ENCODE data around the gene LLCFC1.

The LLCFC1 gene

GRCh38 chr7:142892951-142893350, 46.3 kb upstream of the LLCFC1 start:
- Histone ChIP-seq H3K4me3 (IDR thresholded peaks at IDR 0.05; ENCODE audit: insufficient read depth, low read depth, low read length) (no peak overlapping the region), H3K9ac (no peak overlapping the region), H3K27ac (no peak overlapping the region), H3K4me1 (ENCODE audit: low read depth, poor library complexity, severe bottlenecking) (no peaks in the 10 kb centered on the region), H2AFZ (ENCODE audit: low read depth) (no peak overlapping the region), H3K27me3 (ENCODE audit: insufficient read depth, low read depth) (no peaks in the 10 kb centered on the region), H3K79me2 (ENCODE audit: insufficient read depth, low read depth) (no peaks in the 10 kb centered on the region), H3K4me2 (no peak overlapping the region), H3K36me3 (ENCODE audit: insufficient read depth) (no peaks in the 10 kb centered on the region), H4K20me1 (ENCODE audit: insufficient read depth) (no peaks in the 10 kb centered on the region)
- TF ChIP-seq, protein P1, sequence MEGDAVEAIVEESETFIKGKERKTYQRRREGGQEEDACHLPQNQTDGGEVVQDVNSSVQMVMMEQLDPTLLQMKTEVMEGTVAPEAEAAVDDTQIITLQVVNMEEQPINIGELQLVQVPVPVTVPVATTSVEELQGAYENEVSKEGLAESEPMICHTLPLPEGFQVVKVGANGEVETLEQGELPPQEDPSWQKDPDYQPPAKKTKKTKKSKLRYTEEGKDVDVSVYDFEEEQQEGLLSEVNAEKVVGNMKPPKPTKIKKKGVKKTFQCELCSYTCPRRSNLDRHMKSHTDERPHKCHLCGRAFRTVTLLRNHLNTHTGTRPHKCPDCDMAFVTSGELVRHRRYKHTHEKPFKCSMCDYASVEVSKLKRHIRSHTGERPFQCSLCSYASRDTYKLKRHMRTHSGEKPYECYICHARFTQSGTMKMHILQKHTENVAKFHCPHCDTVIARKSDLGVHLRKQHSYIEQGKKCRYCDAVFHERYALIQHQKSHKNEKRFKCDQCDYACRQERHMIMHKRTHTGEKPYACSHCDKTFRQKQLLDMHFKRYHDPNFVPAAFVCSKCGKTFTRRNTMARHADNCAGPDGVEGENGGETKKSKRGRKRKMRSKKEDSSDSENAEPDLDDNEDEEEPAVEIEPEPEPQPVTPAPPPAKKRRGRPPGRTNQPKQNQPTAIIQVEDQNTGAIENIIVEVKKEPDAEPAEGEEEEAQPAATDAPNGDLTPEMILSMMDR (conservative IDR thresholded peaks at IDR 0.05; ENCODE audit: low read depth, low read length) = no peak

DNA sequence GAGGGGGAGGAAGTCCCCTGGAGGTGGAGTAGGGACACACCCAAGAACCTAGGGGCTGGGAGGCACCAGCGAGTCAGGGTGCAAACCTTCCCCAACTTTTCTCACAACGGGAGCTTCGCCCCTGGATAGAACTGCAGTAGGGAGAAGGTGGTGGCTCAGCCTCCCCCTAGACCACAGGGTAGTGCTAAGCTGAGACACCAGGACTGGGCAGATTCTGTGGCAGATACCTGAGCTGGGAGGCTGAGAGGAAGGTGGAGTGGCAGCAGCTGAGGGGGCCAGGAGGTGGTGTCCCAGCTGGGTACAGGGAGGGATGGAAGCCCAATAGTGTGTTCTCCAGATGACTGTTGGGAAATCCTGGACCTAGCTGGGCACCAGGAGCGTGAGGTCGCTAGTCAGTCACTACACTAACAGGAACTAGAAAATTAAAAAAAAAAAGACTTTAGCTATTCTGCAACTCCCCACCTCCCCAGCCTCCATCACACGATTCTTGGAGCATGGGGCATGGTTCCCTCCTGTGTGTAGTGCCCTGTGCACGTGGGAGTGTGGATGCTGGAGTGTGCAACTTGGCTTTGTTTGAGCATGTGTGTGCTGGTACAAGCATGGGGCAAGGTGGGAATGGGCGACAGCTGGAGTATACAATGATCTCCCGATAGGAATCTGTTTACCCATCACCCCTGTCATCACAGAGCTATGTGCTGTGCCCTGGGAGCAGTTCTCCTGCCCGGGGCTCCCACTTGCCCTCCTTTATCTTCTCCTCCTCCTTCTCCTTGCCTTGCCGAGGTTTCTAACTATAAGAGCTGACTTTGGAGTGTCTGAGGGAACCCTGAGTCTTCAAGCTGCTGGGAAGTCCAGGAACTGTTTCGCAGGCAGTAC, 44.9 kb upstream of the LLCFC1 start:
- Histone ChIP-seq H3K27me3 (ENCODE audit: insufficient read depth, low read depth) (no peaks in the 10 kb centered on the region), H3K4me1 (ENCODE audit: low read depth, poor library complexity, severe bottlenecking) (no peaks in the 10 kb centered on the region)
- TF ChIP-seq, protein P1 (conservative IDR thresholded peaks at IDR 0.05; ENCODE audit: low read depth, low read length) = no peak

GRCh38 chr7:142894985-142895593, 44.2 kb upstream of the LLCFC1 start:
- no peaks in the 10 kb centered on the region for H3K79me2 ChIP-seq (ENCODE audit: insufficient read depth, low read depth)
- no peaks in the 10 kb centered on the region for H3K27me3 ChIP-seq (ENCODE audit: insufficient read depth, low read depth)
- H4K20me1 ChIP-seq (ENCODE audit: insufficient read depth) = no peaks in the 10 kb centered on the region
- H3K27ac ChIP-seq = no peak overlapping the region
- no peak overlapping the region for H3K4me2 ChIP-seq
- no peak overlapping the region for H3K9ac ChIP-seq
- no peak overlapping the region for H3K4me3 ChIP-seq (IDR thresholded peaks at IDR 0.05; ENCODE audit: insufficient read depth, low read depth, low read length)
- TF ChIP-seq, protein P1 (conservative IDR thresholded peaks at IDR 0.05; ENCODE audit: low read depth, low read length) = no peak
- H2AFZ ChIP-seq (ENCODE audit: low read depth) = no peak overlapping the region
- no peaks in the 10 kb centered on the region for H3K36me3 ChIP-seq (ENCODE audit: insufficient read depth)
- H3K4me1 ChIP-seq (ENCODE audit: low read depth, poor library complexity, severe bottlenecking) = no peaks in the 10 kb centered on the region

More for the DNA sequence above, 44.9 kb upstream of the LLCFC1 start:
- H3K4me2 ChIP-seq = no peak overlapping the region
- H3K27ac ChIP-seq = no peak overlapping the region
- no peaks in the 10 kb centered on the region for H3K79me2 ChIP-seq (ENCODE audit: insufficient read depth, low read depth)
- no peak overlapping the region for H3K4me3 ChIP-seq (IDR thresholded peaks at IDR 0.05; ENCODE audit: insufficient read depth, low read depth, low read length)
- no peaks in the 10 kb centered on the region for H4K20me1 ChIP-seq (ENCODE audit: insufficient read depth)
- no peak overlapping the region for H3K9ac ChIP-seq
- no peaks in the 10 kb centered on the region for H3K36me3 ChIP-seq (ENCODE audit: insufficient read depth)
- no peak overlapping the region for H2AFZ ChIP-seq (ENCODE audit: low read depth)

DNA sequence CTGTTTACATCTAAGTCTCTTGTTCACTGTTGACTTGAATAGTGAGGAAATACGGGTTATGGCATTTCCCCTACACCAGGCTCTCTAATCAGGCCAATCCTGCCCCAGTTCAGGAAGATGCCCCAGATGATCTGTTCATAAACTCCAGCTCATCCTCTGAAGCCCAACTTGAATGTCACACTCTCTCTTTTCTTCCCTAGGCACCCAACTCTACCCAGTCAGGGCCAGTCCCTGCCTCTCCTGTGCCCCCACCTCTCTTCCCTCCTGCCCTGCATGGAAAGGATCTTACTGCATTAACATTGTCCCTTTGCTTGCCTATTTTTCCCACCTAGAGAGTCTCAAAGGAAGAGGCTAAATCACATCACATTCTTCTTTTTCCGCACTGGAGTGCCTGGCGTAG, 43.1 kb upstream of the LLCFC1 start:
- H3K9ac ChIP-seq = no peak overlapping the region
- H3K4me3 ChIP-seq (IDR thresholded peaks at IDR 0.05; ENCODE audit: insufficient read depth, low read depth, low read length) = no peak overlapping the region
- no peaks in the 10 kb centered on the region for H3K79me2 ChIP-seq (ENCODE audit: insufficient read depth, low read depth)
- TF ChIP-seq, protein P1 (conservative IDR thresholded peaks at IDR 0.05; ENCODE audit: low read depth, low read length) = no peak
- H3K4me2 ChIP-seq = no peak overlapping the region
- no peaks in the 10 kb centered on the region for H4K20me1 ChIP-seq (ENCODE audit: insufficient read depth)
- H2AFZ ChIP-seq (ENCODE audit: low read depth) = no peak overlapping the region
- no peak overlapping the region for H3K27ac ChIP-seq
- no peaks in the 10 kb centered on the region for H3K4me1 ChIP-seq (ENCODE audit: low read depth, poor library complexity, severe bottlenecking)
- H3K36me3 ChIP-seq (ENCODE audit: insufficient read depth) = no peaks in the 10 kb centered on the region
- H3K27me3 ChIP-seq (ENCODE audit: insufficient read depth, low read depth) = no peaks in the 10 kb centered on the region
